GM18868 (cell line): Measurements from ENCODE around the gene LSM12.

Experiments
- ATAC-seq: cut with Tn5 transposase; IDR thresholded peaks from one replicate; pipeline ENCODE4 v1.9.1; 2021; ENCODE audit warnings: mild to moderate bottlenecking, moderate library complexity; ENCODE audit not compliant: unreplicated experiment

Gene LSM12

DNA sequence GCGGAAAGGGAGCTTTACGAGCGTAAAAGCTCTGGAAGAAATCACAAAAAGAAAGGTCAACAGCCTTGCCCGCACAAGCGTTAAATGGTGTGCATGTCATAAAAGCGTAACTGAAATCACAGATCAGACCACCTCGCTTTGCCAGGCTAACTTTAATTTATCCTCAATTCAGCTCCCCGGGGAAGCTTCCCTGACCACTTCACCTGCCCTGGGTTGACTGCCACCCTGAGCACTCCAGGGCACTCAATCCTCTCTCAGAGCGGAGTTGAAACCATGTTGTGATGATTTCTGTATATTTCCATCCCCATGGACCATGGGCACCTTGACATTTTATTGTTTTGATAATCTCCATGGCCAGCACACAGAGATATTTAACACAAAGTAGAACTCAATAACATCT, 78.2 kb downstream of the LSM12 start:
- ATAC-seq: no peak

DNA sequence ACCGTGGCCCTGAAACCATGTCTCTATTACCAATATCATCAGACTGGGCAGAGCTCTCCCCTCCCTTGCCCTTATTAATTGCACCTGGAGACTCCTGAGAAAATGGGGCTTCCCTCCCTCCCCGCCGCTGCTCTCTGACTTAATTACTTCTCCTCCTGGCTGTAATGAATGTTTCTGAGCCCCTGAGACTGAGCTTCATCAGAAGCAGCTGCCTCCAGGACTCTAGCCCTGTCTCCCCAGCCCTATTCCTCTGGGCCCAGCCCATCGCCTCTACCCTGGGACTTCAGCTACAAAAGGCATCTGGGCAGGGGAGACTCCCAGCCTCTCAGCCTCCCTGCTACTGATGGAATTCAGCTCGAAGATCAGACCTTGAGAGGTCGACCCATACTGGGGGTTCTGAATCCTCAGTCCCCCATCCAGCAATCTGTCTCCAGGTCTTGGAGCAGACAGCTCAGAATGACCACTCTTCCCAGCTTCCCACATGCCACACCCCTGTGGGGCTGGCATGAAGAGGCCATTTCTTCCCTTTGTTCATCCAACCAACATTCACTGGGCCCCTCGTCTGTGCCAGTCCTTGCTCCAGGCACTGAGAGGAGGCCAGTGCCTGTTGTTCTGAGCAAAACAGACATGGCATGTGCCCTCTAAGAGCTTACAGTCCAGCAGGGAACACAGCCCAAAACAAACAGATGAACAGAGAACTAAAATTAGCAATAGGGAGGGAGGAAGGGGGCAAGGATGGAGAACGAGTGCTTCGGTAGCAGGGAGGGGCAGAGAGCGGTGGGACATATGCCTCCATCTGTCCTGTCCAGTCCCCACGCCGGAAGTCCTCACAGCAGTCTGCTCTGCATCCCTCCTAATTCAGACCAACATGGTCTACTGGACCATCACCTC, 79.1 kb downstream of the LSM12 start:
- ATAC-seq: no peak

DNA sequence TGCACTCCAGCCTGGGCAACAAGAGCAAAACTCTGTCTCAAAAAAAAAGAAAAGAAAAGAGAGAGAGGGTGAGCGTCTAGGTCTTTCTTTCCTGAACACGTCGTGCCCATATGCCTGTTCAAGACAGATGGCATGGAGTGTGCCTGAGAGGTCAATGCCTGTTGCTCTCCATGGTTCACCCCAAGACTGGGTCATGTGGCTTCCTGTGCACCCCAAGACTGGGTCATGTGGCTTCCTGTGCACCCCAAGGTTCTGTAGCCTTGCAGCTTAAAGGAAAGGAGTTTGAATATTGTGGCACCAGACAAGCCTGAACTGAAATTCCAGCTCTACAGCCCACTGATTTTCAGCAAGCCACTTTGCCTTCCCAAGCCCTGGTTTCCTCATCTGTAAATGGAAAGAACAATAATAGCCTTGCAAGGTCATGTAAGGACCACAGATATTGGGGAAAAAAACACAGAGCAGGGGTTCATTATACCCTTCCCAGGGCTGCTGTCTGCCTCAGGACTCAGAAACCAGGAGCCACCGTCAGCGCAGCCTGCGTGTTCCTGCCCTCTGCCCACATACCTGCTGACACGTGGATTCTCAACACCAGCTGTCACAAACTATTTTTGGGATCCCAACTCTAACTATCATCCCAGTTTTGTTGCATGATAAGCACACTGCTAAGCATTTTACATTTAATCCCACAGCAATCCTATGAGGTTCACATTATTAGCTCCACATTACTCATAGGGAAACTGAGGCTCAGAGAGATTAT, 80.1 kb downstream of the LSM12 start:
- ATAC-seq: no peak

DNA sequence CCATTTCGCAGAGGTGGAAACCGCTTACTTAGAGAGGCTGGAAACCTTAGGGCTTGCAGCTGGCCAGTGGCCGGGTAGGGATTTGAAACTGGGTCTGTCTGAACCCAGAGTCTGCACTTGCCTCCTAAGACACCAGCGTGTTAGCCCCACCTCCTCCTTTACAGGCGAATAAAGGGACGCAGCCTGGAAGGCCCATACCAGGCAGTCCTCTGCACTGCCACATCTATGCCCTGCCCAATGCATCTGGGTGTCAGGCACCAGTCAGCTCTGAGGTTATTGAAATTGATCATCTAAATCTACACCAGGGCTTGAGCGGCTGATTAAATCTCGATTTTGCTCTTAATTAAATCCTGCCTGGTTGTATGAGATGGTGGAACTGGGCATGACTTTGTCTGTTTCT, 82.0 kb downstream of the LSM12 start:
- ATAC-seq: no peak
